Caco-2 (cell line): ENCODE data around the gene LTBP1. TPM values are rescaled to one million over a fixed set of nuclear protein-coding genes. Genes with fewer than 3 reads are reported as not detected.

Source experiments
- BruUV-seq: library from RNA; stranded (reverse); fragments of 400-500 nt; replicated peaks from 2 replicates; lab custom pipeline; 2021; lab: Mats Ljungman, UMichigan
- CTCF ChIA-PET: fragments of 300-600 bp; sonication (Branson Sonifier 250); formaldehyde crosslinking; loops from one replicate; lab custom pipeline; 2022; ENCODE audit warnings: antibody characterized with exemption; lab: Charles Lee
- POLR2A ChIA-PET: fragments of 300-600 bp; sonication (Branson Sonifier 250); formaldehyde crosslinking; loops from one replicate; lab custom pipeline; 2022; ENCODE audit warnings: antibody characterized with exemption; lab: Charles Lee
- DNase-seq, 2 experiments: peaks; one replicate each; pipeline versions ENCODE4 v3.0.0 to v3.0.0-alpha.2; 2020 to 2022
- H3K27me3 ChIP-seq: replicated peaks from 2 replicates; pipeline ENCODE4 v1.6.0; 2011; ENCODE audit warnings: low read length; ENCODE audit not compliant: control insufficient read depth, insufficient read depth
- H3K36me3 ChIP-seq: 2 replicates; pipeline ENCODE4 v1.5.1; 2011; ENCODE audit warnings: low read length; ENCODE audit not compliant: control insufficient read depth, insufficient read depth
- H3K4me1 ChIP-seq: fragments of 250-450 bp; sonication (Bioruptor Pico); 2 replicates; pipeline ENCODE4 v1.5.1; 2020; ENCODE audit warnings: mild to moderate bottlenecking
- H3K4me3 ChIP-seq: 2 replicates; pipeline ENCODE4 v1.5.1; 2011; ENCODE audit warnings: low read depth, mild to moderate bottlenecking, control low read depth, low read length
- H3K9me3 ChIP-seq: fragments of 250-450 bp; sonication (Bioruptor Pico); 2 replicates; pipeline ENCODE4 v1.5.1; 2020; ENCODE audit warnings: mild to moderate bottlenecking, moderate library complexity
- H3K27ac Mint-ChIP-seq: one replicate; pipeline ENCODE4 v1.8.0; 2022; ENCODE audit warnings: mixed read lengths; ENCODE audit not compliant: unreplicated experiment
- H3K27me3 Mint-ChIP-seq: one replicate; pipeline ENCODE4 v1.8.0; 2022; ENCODE audit warnings: mixed read lengths; ENCODE audit not compliant: insufficient read depth, unreplicated experiment
- H3K36me3 Mint-ChIP-seq: one replicate; pipeline ENCODE4 v1.8.0; 2022; ENCODE audit warnings: mild to moderate bottlenecking, mixed read lengths; ENCODE audit not compliant: insufficient read depth, unreplicated experiment
- H3K4me1 Mint-ChIP-seq: one replicate; pipeline ENCODE4 v1.8.0; 2022; ENCODE audit warnings: low read depth, mixed read lengths; ENCODE audit not compliant: unreplicated experiment
- H3K4me3 Mint-ChIP-seq: one replicate; pipeline ENCODE4 v1.8.0; 2022; ENCODE audit warnings: mild to moderate bottlenecking, moderate library complexity, mixed read lengths; ENCODE audit not compliant: unreplicated experiment
- H3K9me3 Mint-ChIP-seq: one replicate; pipeline ENCODE4 v1.8.0; 2022; ENCODE audit warnings: mixed read lengths; ENCODE audit not compliant: unreplicated experiment
- intact Hi-C: fragments of 100-400 bp; cut with micrococcal nuclease; formaldehyde crosslinking; loops from one replicate; pipeline ENCODE4 v1.10.0; 2022; ENCODE audit not compliant: unreplicated experiment
- total RNA-seq: library from RNA; stranded (reverse); gene quantifications from 2 replicates; pipeline ENCODE4 v1.2.3, GENCODE V29; 2022
- TF ChIP-seq, protein P1 (sequence below), 2 experiments: fragments of 200-600 bp in 1 of 2; IDR thresholded peaks; 1 replicate in 1 of 2; 2 replicates in 1 of 2; pipeline versions ENCODE4 v1.5.1 to v1.8.0; 2011 to 2022; ENCODE audit warnings: antibody characterized with exemption in 1 of 2, control low read depth in 1 of 2, inconsistent platforms in 1 of 2, low read depth in 1 of 2, low read length in 1 of 2, mild to moderate bottlenecking in 1 of 2, moderate library complexity in 1 of 2; ENCODE audit not compliant: insufficient read depth in 1 of 2, severe bottlenecking in 1 of 2, unreplicated experiment in 1 of 2

The LTBP1 gene
- total RNA-seq, 1 experiment from 2014 or later, result 64.2 TPM

DNA sequence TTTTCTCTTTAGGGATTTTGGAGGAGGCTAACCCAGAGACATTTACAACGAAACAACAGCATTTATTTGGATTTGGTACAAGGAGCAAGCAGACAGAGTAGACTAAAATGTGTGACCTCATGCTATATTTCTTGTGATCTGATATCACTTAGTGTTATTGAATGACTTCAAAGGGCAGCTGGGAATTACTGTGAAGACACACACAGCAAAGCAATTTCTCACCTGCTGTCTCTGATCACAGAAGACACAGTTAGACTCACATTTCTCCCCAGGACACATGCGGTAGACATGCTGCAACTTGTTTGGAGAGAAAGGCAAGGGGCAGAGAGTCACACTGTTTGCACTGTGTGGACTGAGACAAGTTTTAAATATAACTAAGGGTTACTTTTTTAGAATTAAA lies 67.5 kb downstream of the LTBP1 start:
- H3K36me3 Mint-ChIP-seq, result no peaks in the 10 kb centered on the region
- H3K4me1 ChIP-seq, result peaks cover 46% of the 10 kb centered on the region

DNA sequence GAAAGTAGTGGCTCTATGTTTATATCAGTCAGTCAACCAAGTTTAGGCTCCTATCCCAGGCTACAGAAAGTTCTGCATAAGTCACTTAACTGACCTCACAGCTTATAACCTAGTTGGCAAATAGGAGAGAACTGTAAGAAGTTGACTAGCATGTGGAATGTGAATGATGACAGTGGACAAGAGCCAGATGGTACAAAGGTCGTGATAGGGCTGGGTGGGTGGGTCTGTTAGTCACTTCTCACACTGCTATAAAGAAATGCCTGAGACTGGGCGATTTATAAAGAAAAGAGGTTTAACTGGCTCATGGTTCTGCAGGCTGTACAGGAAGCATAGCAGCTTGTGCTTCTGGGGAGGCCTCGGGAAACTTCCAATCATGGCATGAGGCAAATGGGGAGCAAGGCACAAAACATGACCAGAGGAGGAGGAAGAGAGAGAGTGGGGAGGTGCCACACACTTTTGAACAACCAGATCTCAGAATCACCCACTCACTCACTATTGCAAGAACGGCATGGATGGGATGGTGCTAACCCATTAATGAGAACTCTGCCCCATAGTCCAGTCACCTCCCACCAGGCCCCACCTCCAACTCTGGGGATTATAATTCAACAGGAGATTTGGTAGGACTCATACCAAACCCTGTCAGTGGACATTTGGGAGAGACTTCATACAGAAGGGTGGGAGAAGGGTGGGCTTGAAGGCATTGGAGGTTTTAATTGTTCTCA lies 68.8 kb downstream of the LTBP1 start:
- H3K27me3 Mint-ChIP-seq, result no peaks in the 10 kb centered on the region
- intact Hi-C loops, result loop anchor here (1.0 to 10.0 kb wide), 3 partner anchors 8 to 211 kb away; partner anchors contain the start of gene LTBP1
- peaks cover 36% of the 10 kb centered on the region for H3K4me1 Mint-ChIP-seq
- peak; percentile 67 for DNase-seq
- no peaks in the 10 kb centered on the region for H3K36me3 Mint-ChIP-seq
- Histone ChIP-seq H3K4me3 (no peak overlapping the region), H3K4me1 (peaks cover 46% of the 10 kb centered on the region), H3K27me3 (no peaks in the 10 kb centered on the region), H3K9me3 (no peaks in the 10 kb centered on the region), H3K36me3 (no peaks in the 10 kb centered on the region)
- POLR2A ChIA-PET, result interaction anchor here (0.6 kb wide), 1 partner anchor 68 kb away, joined by 5 read pairs; no protein-coding TSS in a partner anchor
- CTCF ChIA-PET, result interaction anchor here (0.6 kb wide), 1 partner anchor 21 kb away, joined by 3 read pairs; no protein-coding TSS in a partner anchor
- TF ChIP-seq, protein P1, sequence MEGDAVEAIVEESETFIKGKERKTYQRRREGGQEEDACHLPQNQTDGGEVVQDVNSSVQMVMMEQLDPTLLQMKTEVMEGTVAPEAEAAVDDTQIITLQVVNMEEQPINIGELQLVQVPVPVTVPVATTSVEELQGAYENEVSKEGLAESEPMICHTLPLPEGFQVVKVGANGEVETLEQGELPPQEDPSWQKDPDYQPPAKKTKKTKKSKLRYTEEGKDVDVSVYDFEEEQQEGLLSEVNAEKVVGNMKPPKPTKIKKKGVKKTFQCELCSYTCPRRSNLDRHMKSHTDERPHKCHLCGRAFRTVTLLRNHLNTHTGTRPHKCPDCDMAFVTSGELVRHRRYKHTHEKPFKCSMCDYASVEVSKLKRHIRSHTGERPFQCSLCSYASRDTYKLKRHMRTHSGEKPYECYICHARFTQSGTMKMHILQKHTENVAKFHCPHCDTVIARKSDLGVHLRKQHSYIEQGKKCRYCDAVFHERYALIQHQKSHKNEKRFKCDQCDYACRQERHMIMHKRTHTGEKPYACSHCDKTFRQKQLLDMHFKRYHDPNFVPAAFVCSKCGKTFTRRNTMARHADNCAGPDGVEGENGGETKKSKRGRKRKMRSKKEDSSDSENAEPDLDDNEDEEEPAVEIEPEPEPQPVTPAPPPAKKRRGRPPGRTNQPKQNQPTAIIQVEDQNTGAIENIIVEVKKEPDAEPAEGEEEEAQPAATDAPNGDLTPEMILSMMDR (IDR thresholded peaks at IDR 0.05; ENCODE audit: insufficient read depth in 1 of 2, low read depth in 1 of 2, low read length in 1 of 2, severe bottlenecking in 1 of 2, unreplicated experiment in 1 of 2), result no peak
- peak overlapping the region; percentile 87 for H3K27ac Mint-ChIP-seq
- no TSS peak for BruUV-seq
- no peaks in the 10 kb centered on the region for H3K9me3 Mint-ChIP-seq
- peak overlapping the region; percentile 43 for H3K4me3 Mint-ChIP-seq

More for the DNA sequence above, 67.5 kb downstream of the LTBP1 start:
- TF ChIP-seq, protein P1 (IDR thresholded peaks at IDR 0.05; ENCODE audit: insufficient read depth in 1 of 2, low read depth in 1 of 2, low read length in 1 of 2, severe bottlenecking in 1 of 2, unreplicated experiment in 1 of 2), result no peak
- intact Hi-C loops, result loop anchor here (2.0 to 10.0 kb wide), 2 partner anchors 67 to 209 kb away; partner anchors contain the start of gene LTBP1
- Mint-ChIP-seq H3K27me3 (no peaks in the 10 kb centered on the region), H3K9me3 (no peaks in the 10 kb centered on the region), H3K4me1 (peaks cover 36% of the 10 kb centered on the region), H3K4me3 (peak overlapping the region; percentile 48), H3K27ac (peak overlapping the region; percentile 87)
- no peaks in the 10 kb centered on the region for H3K27me3 ChIP-seq
- ChIA-PET CTCF (interaction anchor here (0.5 kb wide), 1 partner anchor 19 kb away, joined by 4 read pairs; no protein-coding TSS in a partner anchor), POLR2A (no interaction called here)
- no peak for DNase-seq
- no peaks in the 10 kb centered on the region for H3K36me3 ChIP-seq
- no peak overlapping the region for H3K4me3 ChIP-seq
- no peaks in the 10 kb centered on the region for H3K9me3 ChIP-seq
- no TSS peak for BruUV-seq

DNA sequence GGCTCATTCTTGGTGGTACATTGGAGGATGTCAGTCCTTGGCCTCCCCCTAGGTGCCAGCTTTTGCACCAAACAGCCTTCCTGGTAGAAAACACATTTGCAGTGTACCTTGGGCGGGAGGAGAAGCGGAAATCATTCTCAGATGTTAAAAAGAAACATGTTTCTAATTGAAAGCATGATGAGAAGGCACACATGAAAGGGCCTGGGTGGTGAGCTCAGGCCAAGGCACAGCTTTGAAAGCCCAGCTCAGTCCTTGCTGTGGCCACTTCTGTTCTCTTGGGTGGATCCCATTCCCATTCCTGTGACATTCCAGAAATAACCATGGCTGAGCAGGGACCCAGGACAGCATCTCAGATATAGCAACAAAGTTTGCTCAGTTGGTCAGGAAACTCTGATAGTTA lies 71.5 kb downstream of the LTBP1 start:
- Mint-ChIP-seq H3K27me3 (no peaks in the 10 kb centered on the region), H3K4me3 (no peak overlapping the region), H3K9me3 (no peaks in the 10 kb centered on the region), H3K27ac (peak overlapping the region; percentile 46), H3K4me1 (peaks cover 44% of the 10 kb centered on the region), H3K36me3 (no peaks in the 10 kb centered on the region)
- BruUV-seq, result no TSS peak
- ChIA-PET POLR2A (no interaction called here), CTCF (interaction anchor here (0.9 to 1.0 kb wide), 2 partner anchors 15 to 354 kb away, joined by 3 to 4 read pairs; no protein-coding TSS in a partner anchor)
- Histone ChIP-seq H3K27me3 (no peaks in the 10 kb centered on the region), H3K9me3 (no peaks in the 10 kb centered on the region), H3K36me3 (no peaks in the 10 kb centered on the region), H3K4me3 (no peak overlapping the region), H3K4me1 (peaks cover 53% of the 10 kb centered on the region)
- intact Hi-C loops, result loop anchor here (10.0 kb wide), 1 partner anchor 213 kb away; no protein-coding TSS in a partner anchor
- TF ChIP-seq, protein P1 (IDR thresholded peaks at IDR 0.05; ENCODE audit: insufficient read depth in 1 of 2, low read depth in 1 of 2, low read length in 1 of 2, severe bottlenecking in 1 of 2, unreplicated experiment in 1 of 2), result peak in 1 of 2 experiments; percentile 13
- DNase-seq, result no peak
